ENCODE data around the gene PALB2.
A peak's percentile ranks its signal among the peaks of the same experiment; 100 is the strongest.

The PALB2 gene

DNA sequence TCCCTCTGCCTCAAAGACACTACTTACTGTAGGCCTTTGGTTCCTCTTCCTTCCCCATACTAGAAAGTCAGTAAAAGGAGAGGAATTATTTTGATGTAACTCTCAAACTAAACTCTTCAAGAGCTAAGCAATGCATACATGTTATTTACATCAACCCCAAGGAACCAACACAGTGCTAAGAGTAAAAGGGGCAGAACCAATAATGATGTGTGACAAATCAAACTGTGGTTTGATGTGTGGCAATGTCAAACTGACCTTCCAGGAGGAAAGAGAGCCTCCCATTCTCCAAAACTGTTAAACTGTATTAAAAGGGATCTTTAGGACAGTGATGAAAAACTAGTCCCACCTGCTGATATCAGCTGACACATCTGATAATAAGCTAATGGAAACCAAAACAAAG, 60.7 kb downstream of the PALB2 start:
- DNase-seq: no peak

DNA sequence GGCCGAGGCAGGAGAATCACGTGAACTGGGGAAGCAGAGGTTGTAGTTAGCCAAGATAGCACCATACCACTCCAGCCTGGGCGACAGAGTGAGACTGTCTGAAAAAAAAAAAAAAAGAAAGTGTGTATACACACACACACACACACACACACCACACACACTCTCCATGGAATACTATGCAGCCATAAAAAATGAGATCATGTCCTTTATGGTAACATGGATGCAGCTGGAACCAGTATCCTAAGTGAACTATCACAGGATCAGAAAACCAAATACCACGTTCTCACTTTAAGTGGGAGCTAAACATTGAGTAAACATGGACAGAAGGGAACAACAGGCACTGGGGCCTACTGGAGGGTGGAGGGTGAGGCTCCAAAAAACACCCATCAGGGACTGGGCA, 61.7 kb downstream of the PALB2 start:
- no peak for DNase-seq

DNA sequence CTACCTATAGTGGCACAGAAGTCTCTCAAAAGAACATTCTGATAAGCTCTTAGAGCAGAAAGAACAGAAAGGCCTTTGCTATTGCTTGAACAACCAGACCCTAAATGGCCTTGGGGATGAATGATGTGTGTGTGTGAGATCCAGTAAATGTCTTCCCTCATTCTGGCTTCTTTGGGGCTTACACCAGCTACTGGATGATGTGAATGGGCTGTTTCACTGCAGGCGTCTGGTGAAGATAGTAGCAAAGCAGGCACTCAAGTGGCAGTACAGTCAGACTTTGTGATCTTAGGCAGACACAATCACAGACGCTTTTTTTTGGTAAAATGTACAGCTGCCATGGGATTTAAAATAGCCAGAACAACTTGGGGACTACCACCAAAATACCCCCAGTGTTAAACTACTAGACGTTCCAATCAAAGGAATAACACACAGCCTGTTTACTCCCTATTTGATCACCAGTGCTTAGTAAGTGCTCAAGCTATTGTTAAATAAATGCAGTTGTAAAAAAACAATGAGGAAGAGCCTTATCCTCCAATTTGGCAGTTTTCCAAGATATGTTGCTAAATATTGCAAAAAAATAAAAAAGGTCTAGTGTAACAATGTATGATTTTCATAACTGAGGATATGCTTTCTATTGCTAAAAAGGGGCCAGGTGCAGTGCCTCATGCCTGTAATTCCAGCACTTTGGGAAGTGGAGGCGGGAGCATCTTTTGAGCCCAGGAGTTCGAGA, 62.8 kb downstream of the PALB2 start:
- DNase-seq: no peak

DNA sequence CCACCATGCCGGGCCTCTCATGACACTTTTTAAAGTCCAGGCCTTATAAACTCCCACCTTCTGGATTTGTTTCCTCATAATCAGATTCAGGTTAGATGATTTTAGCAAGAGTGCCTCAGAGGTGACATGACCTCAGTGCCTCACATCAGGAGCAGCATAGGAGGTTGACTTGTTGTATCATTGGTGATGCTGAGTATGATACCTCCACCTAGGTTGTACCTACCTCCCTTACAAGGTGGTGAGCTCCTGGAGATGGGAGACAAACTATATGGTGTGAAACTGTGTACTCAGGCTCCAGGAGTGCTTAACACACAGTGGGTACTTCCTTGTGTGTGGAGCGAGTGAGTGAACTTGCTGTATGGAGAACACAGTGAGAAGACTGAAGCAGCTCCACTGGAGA, 63.6 kb downstream of the PALB2 start:
- no peak for DNase-seq

DNA sequence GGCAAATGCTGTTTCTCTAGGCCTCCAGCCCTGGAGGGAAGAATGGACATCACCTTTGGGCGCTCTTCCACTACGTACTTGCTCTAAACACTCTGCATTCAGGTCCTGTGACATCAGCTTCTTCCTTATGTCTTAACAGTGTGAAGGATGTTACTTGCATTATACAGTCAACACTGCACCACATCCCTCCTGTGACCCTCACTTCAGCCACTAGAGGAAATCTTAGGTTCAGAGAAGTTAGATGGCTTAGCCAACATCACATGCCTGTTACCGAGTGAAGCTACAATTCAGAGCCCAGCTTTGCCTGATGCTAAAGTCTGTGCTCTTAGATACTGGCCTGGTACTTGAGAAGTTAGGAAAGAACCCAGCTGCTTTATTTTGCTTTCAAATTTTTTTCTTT, 65.3 kb downstream of the PALB2 start:
- DNase-seq: no peak

DNA sequence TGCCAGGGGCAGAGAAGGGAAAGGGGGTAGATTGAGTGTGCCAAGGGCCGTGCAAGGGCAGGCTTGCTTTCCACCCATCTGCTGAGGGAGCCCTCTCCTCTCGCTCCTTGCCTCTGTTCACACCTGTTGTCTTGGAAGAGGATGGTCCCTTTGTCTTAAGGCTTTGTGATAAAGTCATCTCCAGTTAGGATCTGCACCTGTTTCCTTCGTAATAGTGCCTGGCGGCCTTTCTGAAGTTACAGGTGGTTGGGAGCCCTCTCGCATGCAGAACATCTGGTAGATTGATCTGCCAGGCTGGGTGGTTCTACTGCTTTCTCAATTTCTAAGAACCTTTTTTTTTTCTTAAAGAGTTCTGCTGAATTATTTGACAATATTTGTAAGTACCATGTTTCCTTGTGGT, 67.3 kb downstream of the PALB2 start:
- no peak for DNase-seq

DNA sequence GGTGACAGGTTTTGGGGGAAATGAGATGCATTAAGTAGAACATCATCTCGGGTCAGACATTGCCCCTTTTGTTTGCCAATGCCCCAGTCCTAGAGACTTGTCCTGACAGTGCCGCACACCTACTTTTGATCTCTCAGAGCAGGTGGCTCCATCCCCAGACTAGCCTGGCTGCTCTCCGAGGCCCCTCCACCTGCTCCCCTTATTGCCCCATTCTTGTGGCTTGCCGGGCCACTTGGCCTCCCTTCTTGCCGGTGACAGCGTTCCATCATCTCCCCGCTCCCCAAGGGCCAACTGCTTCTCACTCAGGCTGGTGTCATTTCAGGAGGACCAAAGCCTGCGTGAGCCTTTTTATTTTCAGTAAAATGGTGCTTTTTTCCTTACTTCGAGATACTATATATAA, 68.7 kb downstream of the PALB2 start:
- DNase-seq: no peak

DNA sequence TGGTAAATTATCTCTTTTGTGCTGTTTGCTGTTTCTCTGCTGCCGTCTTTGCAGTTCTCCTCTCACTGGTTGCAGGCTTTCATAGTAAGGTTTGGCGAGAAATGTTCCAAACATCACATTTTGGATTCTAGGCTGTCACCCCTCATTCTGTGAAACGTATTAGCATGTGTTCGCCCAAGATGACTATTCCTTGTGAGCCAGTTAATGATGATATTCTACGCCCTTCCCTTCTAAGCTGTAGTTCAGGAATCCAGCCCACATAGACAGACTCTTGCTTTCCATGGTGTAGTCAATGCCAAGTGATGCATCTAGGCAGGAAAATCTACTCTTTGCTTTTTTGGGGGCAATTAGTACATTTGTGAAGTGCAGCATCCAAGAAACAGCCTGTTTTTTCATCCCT, 69.2 kb downstream of the PALB2 start:
- DNase-seq: no peak

DNA sequence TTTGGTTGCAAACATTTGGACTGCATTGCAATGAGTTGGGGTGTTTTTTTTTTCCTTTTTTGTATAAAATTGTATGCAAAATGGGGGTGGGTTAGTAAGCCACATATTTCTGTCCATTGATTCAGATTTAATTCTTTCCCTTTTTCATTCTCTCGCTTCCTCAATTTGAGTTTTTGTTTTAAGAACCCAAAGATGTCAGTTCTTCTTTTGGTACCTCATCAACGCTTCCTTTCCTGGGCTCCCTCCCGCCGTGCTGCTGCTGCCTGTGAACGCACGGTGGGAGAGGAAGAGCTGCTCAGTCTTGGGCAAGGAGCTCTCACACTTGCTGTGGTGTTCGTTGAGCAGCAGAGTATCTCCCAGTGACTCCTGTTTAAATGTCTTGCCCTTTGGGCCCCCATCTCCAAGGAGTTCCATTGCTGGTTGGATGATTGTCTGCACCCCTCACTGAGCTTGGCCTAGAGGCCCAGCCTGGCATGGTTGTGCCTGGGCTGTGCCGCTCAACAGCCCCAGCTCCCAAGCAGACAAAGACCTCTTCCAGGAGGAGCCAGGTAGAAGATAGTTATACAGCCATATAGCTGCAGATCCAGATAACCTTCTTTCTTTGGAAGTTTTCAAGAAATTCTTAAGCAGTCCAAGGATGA, 70.0 kb downstream of the PALB2 start:
- no peak for DNase-seq

DNA sequence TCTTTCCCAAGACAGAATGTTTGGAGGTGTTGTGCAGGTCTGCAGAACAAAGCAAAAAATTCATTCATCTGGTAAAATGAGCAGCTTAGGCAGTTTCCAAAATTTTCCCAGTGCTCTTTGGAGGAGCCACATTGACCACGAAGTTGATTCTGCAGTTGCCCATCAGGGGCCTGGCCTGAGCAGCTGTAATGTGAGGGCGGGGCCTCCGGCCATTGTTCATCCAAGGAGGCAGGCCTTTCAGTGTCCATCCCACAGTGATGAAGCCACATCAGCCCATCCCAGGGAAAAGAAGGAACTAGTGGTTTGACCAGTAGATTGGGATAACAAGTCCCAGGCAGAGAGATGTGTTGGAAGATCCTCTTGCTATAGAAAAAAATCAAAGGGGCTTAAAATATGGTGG, 73.5 kb downstream of the PALB2 start:
- DNase-seq: no peak

DNA sequence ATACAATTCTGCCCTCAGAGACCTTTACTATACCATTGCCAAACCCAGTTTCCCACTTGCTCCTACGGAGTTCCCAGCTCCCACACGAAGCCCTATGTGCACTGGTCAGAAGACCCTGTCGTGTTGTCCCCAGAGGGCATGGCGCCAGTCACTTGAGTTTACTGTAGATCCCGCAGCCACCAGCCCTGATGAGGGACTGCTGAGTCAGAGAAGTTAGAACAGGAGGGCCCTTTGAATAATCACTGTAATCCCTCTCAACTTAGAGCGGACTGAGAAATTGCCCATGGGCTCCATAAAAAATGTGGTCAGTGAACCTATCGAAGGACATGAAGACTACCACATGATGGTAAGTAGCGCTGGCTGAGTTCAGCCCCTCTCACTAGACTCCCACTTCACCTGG, 74.4 kb downstream of the PALB2 start:
- DNase-seq: no peak

DNA sequence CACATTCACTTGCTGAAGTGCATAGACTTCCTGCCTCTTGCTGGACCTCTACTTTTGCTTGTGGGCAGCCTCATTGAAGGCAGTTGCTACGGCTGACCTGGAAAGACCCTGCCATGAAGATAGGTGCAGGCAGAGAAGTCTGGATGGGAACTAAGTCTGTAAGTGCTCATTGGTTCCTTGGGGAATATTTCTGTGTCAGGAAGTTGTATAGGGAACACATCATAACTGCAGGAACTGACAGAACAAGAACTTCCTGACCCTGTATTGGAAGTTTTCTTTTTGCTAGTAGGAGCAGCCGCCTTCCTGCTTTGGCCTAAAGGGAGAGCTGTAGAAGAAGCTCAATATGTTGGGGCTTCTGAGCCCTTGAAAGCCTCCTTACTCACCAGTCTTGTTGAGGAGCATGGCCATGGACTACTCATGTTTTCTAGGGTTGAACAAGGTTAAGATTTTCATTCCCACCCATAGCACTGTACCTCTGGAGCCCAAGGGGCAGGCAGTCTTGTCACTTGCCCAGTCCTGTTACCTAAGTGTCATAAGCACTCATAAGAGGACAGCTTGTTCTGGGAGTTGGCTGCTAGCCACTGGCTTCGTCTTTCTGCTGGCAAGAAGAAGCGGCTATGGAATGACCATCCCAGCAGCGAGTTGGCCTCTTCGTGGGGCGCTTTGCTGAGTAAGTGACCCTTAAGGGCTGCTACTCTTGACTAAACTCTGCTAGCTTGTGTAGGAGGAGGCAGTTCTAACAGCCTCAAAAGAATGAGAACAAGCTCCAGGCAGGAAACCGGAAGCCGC, 76.3 kb downstream of the PALB2 start:
- no peak for DNase-seq

DNA sequence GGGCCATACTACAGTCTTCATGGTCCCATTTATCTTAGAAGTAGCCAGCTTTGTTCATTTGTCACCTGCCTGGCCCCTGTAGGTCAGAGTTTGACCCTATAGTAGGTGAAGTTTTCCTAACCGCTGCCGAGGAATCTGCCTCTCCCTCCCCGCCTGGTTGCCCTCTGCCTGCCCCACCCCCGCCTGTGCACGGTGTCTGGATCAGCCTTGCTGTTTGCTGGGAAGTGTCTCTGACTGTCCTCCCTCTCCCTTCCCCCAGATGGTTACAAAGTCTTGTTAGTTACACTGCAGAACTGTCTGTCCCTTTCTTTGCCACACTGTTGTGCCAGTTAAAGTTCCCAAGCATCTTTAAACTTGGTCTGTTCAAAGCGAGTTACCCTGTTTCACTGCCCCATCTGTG, 77.9 kb downstream of the PALB2 start:
- no peak for DNase-seq

DNA sequence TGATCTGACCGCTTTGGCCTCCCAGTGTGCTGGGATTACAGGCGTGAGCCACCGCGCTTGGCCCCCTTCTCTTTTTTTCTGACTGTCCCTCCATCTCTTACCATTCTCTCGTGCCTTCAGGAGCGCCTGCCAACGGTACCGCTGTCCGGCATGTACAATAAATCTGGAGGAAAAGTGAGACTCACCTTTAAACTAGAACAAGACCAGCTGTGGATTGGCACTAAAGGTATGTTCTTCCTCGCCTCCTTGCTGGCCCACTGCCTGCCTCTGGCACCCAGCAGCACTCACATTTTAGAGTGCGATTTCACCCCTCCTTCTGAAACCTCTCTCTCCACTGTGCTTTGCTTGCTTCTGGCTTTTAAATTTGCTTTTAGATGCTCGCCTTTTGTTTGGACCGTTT, 78.6 kb downstream of the PALB2 start:
- DNase-seq: no peak

DNA sequence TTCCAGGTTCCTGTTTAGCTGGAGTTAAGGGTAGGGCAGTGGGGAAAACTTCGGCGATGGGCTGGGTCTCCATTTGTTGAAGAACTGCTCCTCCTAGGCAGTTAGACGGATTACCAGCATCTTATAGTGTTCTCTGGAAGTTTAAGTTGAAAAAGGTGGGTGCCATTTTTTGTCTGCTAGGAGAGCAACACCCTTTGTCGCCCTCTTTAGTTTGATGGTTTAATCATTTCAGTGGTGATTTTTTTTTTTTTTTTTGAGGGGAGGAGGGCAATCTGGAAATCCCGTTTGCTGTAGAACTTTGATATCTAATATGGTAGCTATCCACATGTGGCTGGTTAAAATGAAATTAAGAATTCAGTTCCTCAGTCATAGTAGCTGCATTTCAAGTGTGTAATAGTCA, 79.5 kb downstream of the PALB2 start:
- DNase-seq: no peak

DNA sequence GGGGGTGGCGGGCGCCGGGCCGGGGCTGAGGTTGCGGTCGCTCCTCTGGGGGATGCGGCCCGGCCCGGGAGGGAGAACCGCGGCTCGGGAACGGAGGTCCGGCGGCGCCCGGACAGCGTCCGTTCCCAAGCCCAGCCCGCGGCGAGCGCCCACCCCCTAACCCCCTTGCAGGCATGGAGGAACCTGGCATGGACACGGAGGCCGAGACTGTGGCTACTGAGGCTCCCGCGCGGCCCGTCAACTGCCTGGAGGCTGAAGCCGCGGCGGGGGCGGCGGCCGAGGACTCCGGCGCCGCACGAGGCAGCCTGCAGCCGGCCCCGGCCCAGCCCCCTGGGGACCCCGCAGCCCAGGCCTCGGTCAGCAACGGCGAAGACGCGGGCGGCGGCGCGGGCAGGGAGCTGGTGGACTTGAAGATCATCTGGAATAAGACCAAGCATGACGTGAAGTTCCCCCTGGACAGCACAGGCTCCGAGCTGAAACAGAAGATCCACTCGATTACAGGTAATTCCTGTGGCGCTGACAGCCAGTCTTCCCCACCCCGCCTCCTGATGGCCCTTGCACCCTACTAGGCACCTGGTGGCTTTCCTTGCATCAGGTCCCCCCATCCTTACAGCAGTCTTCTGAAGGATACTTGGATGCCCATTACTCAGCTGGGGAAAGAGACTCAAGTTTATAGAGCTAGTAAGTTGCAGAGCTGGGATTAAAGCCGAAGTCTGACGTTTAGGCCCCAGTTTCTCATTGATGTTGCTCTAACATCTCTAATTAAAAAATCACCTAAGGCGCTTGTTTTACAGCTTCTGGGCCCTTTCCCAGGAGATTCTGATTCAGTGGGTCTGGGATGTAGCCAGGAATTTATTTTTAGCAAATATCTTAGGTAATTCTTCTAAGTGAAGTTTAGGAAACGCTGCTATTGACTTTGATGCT, 83.1 kb downstream of the PALB2 start:
- DNase-seq: peak; percentile 28

DNA sequence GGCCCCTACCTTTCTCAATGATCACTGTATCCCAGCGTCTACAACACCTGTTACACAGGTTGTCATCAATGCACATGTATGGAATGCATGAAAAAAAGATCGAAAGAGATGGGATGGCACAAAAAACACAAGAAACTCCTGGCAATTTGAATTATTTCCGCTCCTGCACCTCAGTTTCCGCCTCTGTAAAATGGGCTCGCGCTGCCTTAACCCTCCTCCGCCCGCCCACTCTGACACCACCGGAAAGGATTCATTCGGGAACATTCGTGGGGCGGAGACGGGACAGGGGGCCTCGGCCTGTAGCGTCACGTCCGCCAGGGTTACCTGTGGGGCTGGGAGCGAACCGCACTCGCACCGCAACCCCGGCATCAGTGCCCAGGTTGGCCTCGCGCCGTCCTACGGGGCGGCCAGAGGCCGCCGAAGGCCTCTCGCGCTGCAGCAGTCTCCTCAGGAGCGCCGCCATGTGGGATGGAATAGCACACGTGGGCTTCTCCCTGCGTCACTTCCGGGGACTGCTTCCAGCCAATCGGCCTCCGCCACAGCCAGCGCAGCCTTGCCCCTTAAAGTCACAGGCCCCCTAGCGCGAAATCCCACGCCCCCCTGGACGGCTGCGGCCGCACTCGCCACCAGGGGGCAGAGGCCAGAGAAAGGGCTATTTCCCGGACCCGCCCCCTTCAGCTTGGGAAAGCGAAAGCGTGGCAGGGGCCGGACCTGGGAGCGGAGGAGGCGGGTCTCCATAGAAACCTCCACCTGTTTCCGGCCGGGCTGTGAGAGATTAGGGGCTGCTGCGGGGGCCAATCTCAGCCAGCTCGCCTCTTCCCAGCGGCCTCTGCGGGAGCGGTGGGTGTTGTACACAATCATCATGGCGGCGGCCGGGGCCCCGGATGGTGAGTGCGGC, 84.0 kb downstream of the PALB2 start, which contains the start of the genes EARS2 and UBFD1:
TSS of gene EARS2 (minus strand) at position 470 of the 898 bp plus-strand sequence. CDS start at position 463, 7 bp downstream.
TSS of gene UBFD1 (plus strand) at position 847 of the 898 bp plus-strand sequence. CDS start at position 863, 16 bp downstream.
- peak; percentile 97 for DNase-seq

DNA sequence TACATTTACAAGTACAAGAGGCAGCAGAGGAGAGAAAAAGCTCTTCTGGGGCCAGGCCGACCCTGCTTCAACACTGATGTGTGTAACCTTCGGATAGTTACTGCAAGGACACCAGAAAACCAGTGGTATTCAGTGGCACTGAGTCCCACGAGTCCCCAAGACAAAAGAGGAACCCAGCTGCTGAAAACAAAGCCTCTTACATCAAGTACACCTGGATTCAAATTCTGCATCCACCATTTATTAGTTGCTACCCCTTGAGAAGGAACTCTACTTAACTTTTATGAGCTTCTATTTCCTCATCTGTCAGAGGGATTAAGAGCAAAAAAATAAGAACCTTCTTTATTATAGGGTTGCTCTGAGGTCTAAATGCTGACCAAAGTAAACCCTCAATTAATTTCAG, 86.6 kb downstream of the PALB2 start:
- no peak for DNase-seq
